Stimulated activated CD8-positive, alpha-beta memory T cell treated with anti-CD3 and anti-CD28 coated beads, Interleukin-15, amount 100 ng/mL, for 1 hour (primary cell): ENCODE measurements around the gene EZH2.

Experiments
- DNase-seq: peaks from one replicate; pipeline ENCODE4 v3.0.0-alpha.2; 2020; ENCODE audit warnings: low read depth

Gene EZH2

GRCh38 chr7:148898845-148899484 lies 14.9 kb upstream of the EZH2 start:
- no peak for DNase-seq

DNA sequence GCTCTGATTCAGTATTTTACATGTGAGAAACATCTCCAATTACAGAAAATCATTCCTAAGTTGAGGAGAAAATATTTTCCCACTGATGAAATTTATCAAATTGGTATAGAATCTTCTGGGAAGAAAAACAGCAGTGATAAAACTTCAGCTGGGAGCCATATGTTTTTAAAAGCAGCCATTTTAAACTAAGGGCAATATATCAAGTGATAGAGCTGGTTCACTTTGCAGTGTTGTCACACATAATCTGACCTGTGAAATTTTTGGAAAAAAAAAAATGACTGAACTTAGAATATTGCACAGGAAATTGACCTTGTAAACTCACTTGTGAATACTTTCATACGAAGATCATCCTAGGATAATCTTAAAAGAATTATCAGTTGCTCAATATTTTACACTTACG lies 10.5 kb upstream of the EZH2 start:
- no peak for DNase-seq

- DNase-seq = no peak
Observed at GRCh38 chr7:148893071-148893470, 9.0 kb upstream of the EZH2 start.

- no peak for DNase-seq
Observed at GRCh38 chr7:148888300-148888699, 4.2 kb upstream of the EZH2 start.

GRCh38 chr7:148886844-148887243 lies 2.8 kb upstream of the EZH2 start:
- no peak for DNase-seq

GRCh38 chr7:148884299-148885022 lies 370 bp upstream of the EZH2 start:
- peak; percentile 78 for DNase-seq

DNA sequence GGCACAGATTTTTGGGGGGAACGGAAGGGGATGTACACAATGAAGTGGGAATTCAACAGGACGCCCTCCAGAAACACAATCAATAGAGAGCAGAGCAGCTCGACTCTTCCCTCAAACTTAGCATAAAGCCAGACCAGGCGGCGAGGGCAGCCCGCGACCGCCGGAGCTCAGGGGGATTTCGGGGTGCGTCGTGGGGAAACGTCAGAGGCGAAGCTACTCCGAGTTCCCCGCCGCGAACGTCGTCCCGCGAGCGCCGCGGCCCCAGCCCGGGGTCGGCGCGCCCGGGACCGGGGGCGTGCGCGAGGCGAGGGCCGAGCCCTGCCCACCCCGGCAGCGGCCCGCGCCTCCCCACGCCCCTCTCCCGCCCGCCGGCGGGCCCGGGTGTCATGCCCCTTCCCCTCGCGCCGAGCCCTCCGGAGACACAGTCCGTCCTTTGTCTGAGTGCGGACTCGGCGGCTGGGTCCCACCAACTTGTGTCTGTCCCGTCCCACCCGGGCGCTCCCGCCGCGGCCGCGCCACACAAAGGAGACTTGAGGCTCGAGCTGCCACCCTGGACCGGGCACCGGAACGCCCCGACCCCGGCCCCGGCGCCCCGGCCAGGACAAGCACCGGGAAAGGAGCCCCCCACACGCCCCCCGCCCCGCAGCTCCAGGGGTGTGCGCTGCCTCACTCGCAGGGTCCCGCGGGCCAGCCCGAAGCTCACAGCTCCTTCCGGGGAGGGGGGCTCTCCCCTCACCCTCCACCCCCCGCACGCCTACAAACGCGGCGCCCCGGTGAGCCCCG lies 634 bp downstream of the EZH2 start:
- DNase-seq = no peak

GRCh38 chr7:148882841-148883265 lies 1.2 kb downstream of the EZH2 start:
- DNase-seq = no peak

GRCh38 chr7:148882192-148882591 lies 1.9 kb downstream of the EZH2 start:
- DNase-seq = no peak

DNA sequence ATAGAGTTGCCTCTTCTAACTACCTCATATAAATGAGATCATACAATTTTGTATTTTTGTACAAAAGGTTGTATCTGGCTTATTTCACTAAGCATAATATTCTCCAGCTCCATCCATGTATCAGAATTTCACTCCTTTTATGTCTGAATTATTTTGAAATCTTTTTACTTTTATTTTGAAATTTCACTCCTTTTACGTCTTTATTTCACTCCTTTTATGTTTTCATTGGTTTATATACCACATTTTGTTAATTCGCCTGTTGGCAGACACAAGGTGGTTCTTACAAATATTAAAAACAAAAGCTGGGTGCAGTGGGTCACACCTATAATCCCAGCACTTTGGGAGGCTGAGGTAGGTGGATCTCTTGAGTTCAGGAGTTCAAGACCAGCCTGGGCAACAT lies 5.8 kb downstream of the EZH2 start:
- no peak for DNase-seq

- DNase-seq = no peak
Observed at GRCh38 chr7:148877517-148877916, 6.6 kb downstream of the EZH2 start.

GRCh38 chr7:148872188-148872587 lies 11.9 kb downstream of the EZH2 start:
- no peak for DNase-seq

GRCh38 chr7:148871551-148871950 lies 12.5 kb downstream of the EZH2 start:
- DNase-seq = no peak

- DNase-seq = no peak
Observed at GRCh38 chr7:148871030-148871429, 13.1 kb downstream of the EZH2 start.

DNA sequence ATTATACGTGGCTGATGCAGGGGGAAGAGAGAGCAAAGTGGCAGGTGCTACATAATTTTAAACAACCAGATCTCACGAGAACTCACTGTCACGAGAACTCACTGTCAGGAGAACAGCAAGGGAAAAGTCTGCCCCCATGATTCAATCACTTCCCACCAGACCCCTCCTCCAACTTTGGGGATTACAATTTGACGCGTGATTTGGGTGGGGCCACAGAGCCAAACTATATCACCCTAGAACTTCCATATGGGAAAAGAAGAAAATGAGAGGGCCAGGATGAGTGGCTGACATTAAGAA lies 15.8 kb downstream of the EZH2 start:
- no peak for DNase-seq

- DNase-seq = no peak
Observed at GRCh38 chr7:148867596-148868377, 16.3 kb downstream of the EZH2 start.

DNA sequence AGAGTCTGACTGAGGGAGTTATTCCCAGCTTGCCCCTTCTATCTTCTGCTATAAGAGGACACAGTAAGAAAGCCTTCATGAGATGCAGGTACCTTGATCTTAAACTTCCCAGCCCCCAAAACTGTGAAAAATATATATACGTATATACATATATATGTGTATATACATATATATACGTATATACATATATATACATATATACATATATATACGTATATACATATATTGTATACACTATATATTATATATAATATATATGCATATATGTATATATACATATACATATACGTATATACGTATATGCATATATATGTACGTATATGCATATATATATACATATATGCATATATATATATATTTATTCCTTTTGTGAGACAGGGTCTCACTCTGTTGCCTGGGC lies 17.7 kb downstream of the EZH2 start:
- no peak for DNase-seq

DNA sequence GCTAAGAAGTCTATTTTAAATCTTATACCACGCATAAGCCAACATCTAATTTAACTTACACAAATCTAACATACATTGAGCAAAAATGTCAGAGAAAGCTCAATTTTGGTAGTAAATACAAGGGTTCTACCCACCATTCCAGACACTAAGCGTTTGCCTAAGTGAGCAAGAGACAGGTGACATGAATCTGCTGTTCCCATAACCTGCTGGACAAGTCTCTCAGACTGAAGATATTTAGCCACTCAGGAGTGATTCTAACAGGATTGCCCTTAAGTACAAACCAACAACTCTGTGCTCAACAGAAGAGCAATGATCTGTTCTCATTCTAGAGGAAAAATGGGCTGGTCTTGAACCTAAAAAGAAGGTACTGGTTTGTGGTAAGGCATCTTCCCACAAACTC lies 18.8 kb downstream of the EZH2 start:
- no peak for DNase-seq

DNA sequence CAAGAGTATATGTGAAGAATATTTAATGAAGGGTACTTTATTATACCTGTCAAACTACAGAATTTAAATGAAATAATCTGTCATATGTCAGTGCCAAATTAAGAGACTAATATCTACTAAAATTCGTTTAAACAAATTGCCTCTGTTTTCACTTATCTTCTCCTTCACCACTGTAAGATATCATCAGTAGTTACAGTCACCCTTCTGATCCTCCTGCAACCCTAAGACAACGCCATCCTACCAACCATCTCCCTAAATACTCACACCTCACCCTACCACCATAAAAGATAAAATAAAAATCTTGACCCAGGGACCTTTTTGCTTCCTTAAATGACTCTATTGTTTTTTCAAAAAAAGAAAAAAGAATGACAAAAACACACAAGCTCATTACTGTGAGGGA lies 20.8 kb downstream of the EZH2 start:
- no peak for DNase-seq

DNA sequence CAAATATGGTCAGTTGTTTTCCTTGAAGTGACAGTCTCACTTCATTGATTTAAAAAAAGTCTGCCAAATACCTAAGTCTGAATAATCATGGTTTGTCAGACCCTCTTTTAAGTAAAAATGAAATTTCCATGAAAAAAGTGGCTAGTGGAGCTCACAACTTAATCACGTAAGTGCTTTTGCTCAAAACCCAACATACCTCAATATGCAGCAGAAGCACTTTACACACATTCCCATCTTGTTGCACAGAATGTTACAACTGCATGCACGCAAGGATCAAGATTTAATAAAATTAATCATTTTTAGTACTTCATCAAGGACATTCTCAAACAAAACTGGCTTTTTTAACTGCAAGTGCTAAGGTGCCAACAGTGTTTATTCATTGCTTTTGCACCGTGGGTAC lies 21.6 kb downstream of the EZH2 start:
- no peak for DNase-seq

DNA sequence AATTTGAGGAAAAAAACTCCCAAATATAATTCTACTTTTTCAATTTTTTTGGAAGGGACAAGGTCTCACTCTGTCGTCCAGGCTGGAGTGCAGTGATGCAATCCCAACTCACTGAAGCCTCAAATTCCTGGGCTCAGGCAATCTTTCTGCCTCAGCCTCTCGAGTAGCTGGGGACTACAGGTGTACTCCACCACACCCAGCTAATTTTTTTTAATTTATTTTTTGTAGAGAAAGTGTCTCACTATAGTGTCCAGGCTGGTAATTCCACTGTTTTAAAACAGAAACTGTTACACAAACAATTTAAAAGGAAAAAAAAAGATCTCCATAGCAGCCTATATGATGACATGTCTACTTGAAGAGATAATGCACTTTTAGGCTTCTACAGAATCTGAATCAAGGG lies 25.6 kb downstream of the EZH2 start:
- DNase-seq = no peak

- no peak for DNase-seq
Observed at GRCh38 chr7:148856891-148857290, 27.2 kb downstream of the EZH2 start.

GRCh38 chr7:148856578-148856881 lies 27.6 kb downstream of the EZH2 start:
- no peak for DNase-seq
